ENCODE data around the gene ACMSD.
"Not testable (repeated sequence)": the region's sequence is repeated elsewhere in the genome, so short reads cannot be mapped to it uniquely, and the experiment has no call there.

ACMSD gene

GRCh38 chr2:134852518-134852917 is 14.1 kb downstream of the ACMSD start:
- no peak for FAIRE-seq

- FAIRE-seq: no peak
These were observed 17.3 kb downstream of the ACMSD start for GRCh38 chr2:134855709-134856108.

- FAIRE-seq: no peak
These were observed 19.8 kb downstream of the ACMSD start for GRCh38 chr2:134858245-134858644.

GRCh38 chr2:134861173-134861572 is 22.8 kb downstream of the ACMSD start:
- FAIRE-seq: no peak

- no peak for FAIRE-seq
These were observed 23.7 kb downstream of the ACMSD start for GRCh38 chr2:134862069-134862468.

- no peak for FAIRE-seq
These were observed 24.3 kb downstream of the ACMSD start for GRCh38 chr2:134862674-134863073.

- no peak for FAIRE-seq
These were observed 25.0 kb downstream of the ACMSD start for GRCh38 chr2:134863446-134863845.

- FAIRE-seq: no peak
These were observed 26.8 kb downstream of the ACMSD start for GRCh38 chr2:134865067-134865787.

- no peak for FAIRE-seq
These were observed 28.2 kb downstream of the ACMSD start for GRCh38 chr2:134866498-134867099.

GRCh38 chr2:134869946-134870736 is 31.7 kb downstream of the ACMSD start:
- FAIRE-seq: no peak

GRCh38 chr2:134873152-134873551 is 34.7 kb downstream of the ACMSD start:
- FAIRE-seq: no peak

GRCh38 chr2:134875309-134875708 is 36.9 kb downstream of the ACMSD start:
- no peak for FAIRE-seq

GRCh38 chr2:134882773-134883172 is 44.4 kb downstream of the ACMSD start:
- FAIRE-seq: no peak

- FAIRE-seq: no peak
These were observed 45.3 kb downstream of the ACMSD start for GRCh38 chr2:134883552-134884293.

- no peak for FAIRE-seq
These were observed 46.0 kb downstream of the ACMSD start for GRCh38 chr2:134884435-134884834.

- no peak for FAIRE-seq
These were observed 54.0 kb downstream of the ACMSD start for GRCh38 chr2:134892282-134893035.

- peak; percentile 95 for FAIRE-seq
These were observed 59.5 kb downstream of the ACMSD start for GRCh38 chr2:134897932-134898331.

GRCh38 chr2:134899204-134899603 is 60.8 kb downstream of the ACMSD start:
- no peak for FAIRE-seq

GRCh38 chr2:134900151-134900550 is 61.7 kb downstream of the ACMSD start:
- FAIRE-seq: no peak

- FAIRE-seq: not testable (repeated sequence)
These were observed 65.3 kb downstream of the ACMSD start for GRCh38 chr2:134903701-134904100.

GRCh38 chr2:134905168-134905567 is 66.8 kb downstream of the ACMSD start:
- FAIRE-seq: no peak

GRCh38 chr2:134906726-134907125 is 68.3 kb downstream of the ACMSD start:
- FAIRE-seq: no peak

All from endometrium (tissue), 2 donors.